H1 (cell line): ENCODE data around the gene CACNG4. TPM values are rescaled to one million over a fixed set of nuclear protein-coding genes. Genes with fewer than 3 reads are reported as not detected.

ENCODE experiments used
- CTCF ChIA-PET: fragments of 300-600 bp; sonication (Branson Sonifier 250); formaldehyde crosslinking; loops from one replicate; lab custom pipeline; 2021; ENCODE audit not compliant: partially characterized antibody; lab: Charles Lee
- POLR2A ChIA-PET: fragments of 300-600 bp; sonication (Branson Sonifier 250); formaldehyde crosslinking; loops from one replicate; lab custom pipeline; 2021; ENCODE audit warnings: inconsistent platforms; ENCODE audit not compliant: partially characterized antibody; lab: Charles Lee
- DNase-seq, 2 experiments: peaks; one replicate each; pipeline versions ENCODE4 v3.0.0 to v3.0.0-alpha.2; 2010 to 2022; ENCODE audit warnings: low spot score in 2 of 2, low read depth in 1 of 2, mixed read lengths in 1 of 2
- FAIRE-seq: peaks from 2 replicates; lab custom pipeline; 2011; peaks lifted over from hg19 to GRCh38; lab: Jason Lieb, UNC
- H2AFZ ChIP-seq: 2 replicates; pipeline ENCODE4 v1.8.1; 2012; ENCODE audit warnings: low read length, inconsistent platforms
- H2AK5ac ChIP-seq: 2 replicates; pipeline ENCODE4 v1.6.1; 2013; ENCODE audit warnings: low read depth, low read length
- H2BK120ac ChIP-seq: replicated peaks from 2 replicates; pipeline ENCODE3; 2013; ENCODE audit warnings: low read depth, low read length, inconsistent platforms
- H2BK12ac ChIP-seq: 2 replicates; pipeline ENCODE4 v1.6.1; 2013; ENCODE audit warnings: low read depth, low read length
- H2BK15ac ChIP-seq: 2 replicates; pipeline ENCODE4 v1.6.1; 2013; ENCODE audit warnings: low read length
- H2BK20ac ChIP-seq: 2 replicates; pipeline ENCODE4 v1.6.1; 2013; ENCODE audit warnings: low read length
- H2BK5ac ChIP-seq: 2 replicates; pipeline ENCODE4 v1.6.1; 2013; ENCODE audit warnings: low read depth, low read length
- H3K14ac ChIP-seq: 2 replicates; pipeline ENCODE4 v1.6.1; 2013; ENCODE audit warnings: inconsistent platforms; ENCODE audit not compliant: insufficient read length
- H3K18ac ChIP-seq: 2 replicates; pipeline ENCODE4 v1.6.1; 2013; ENCODE audit warnings: low read length; ENCODE audit errors: extremely low read depth
- H3K23ac ChIP-seq: 2 replicates; pipeline ENCODE4 v1.6.1; 2013; ENCODE audit warnings: inconsistent platforms; ENCODE audit not compliant: insufficient read length
- H3K23me2 ChIP-seq: 2 replicates; pipeline ENCODE4 v1.6.1; 2013; ENCODE audit warnings: low read depth, low read length
- H3K27ac ChIP-seq: 2 replicates; pipeline ENCODE4 v1.6.1; 2011; ENCODE audit warnings: low read depth, low read length, inconsistent platforms
- H3K27me3 ChIP-seq, 4 experiments: replicated peaks in 1 of 4; 1 replicate in 1 of 4; 2 replicates in 3 of 4; pipeline versions ENCODE4 v1.6.1 to v1.8.1; 2011 to 2013; ENCODE audit warnings: low read length in 3 of 4, mild to moderate bottlenecking in 3 of 4, inconsistent platforms in 2 of 4, mixed read lengths in 2 of 4, moderate library complexity in 1 of 4; ENCODE audit not compliant: control insufficient read depth in 3 of 4, insufficient read depth in 3 of 4; ENCODE audit errors: extremely low read depth in 1 of 4
- H3K36me3 ChIP-seq, 4 experiments: 2 replicates each; pipeline versions ENCODE4 v1.6.1 to v1.8.1; 2011 to 2013; ENCODE audit warnings: mild to moderate bottlenecking in 4 of 4, low read length in 3 of 4, moderate library complexity in 2 of 4, control low read depth in 1 of 4, inconsistent platforms in 1 of 4; ENCODE audit not compliant: insufficient read depth in 4 of 4, control insufficient read depth in 2 of 4
- H3K4ac ChIP-seq: replicated peaks from 2 replicates; pipeline ENCODE3; 2013; ENCODE audit warnings: low read length, low read depth, mixed read lengths, inconsistent platforms; ENCODE audit not compliant: insufficient read length
- H3K4me1 ChIP-seq, 4 experiments: replicated peaks in 1 of 4; 1 replicate in 1 of 4; 2 replicates in 3 of 4; pipeline versions ENCODE4 v1.6.1 to v1.8.1; 2011 to 2013; ENCODE audit warnings: low read length in 3 of 4, inconsistent platforms in 2 of 4, mixed read lengths in 1 of 4; ENCODE audit not compliant: insufficient read depth in 4 of 4, control insufficient read depth in 3 of 4
- H3K4me2 ChIP-seq, 2 experiments: 2 replicates each; pipeline versions ENCODE4 v1.6.1 to v1.8.1; 2011 to 2013; ENCODE audit warnings: low read depth in 2 of 2, low read length in 2 of 2, control low read depth in 1 of 2, inconsistent platforms in 1 of 2, mild to moderate bottlenecking in 1 of 2; ENCODE audit not compliant: insufficient read depth in 1 of 2
- H3K4me3 ChIP-seq, 4 experiments: fragments of 200-600, 300-600 bp in 1 of 4; sonication (generic), shearing (Covaris generic), sonication (Bioruptor Twin) in 1 of 4; 2 replicates each; pipeline versions ENCODE4 v1.5.1 to v1.8.1; 2011 to 2016; ENCODE audit warnings: low read length in 4 of 4, low read depth in 3 of 4, control low read depth in 2 of 4, inconsistent platforms in 2 of 4, mild to moderate bottlenecking in 2 of 4, mixed read lengths in 1 of 4, moderate library complexity in 1 of 4; ENCODE audit not compliant: insufficient read depth in 2 of 4; ENCODE audit errors: extremely low read depth in 1 of 4
- H3K56ac ChIP-seq: replicated peaks from 2 replicates; pipeline ENCODE3; 2013; ENCODE audit warnings: low read depth, mild to moderate bottlenecking, mixed read lengths, low read length, inconsistent platforms; ENCODE audit not compliant: insufficient read length
- H3K79me1 ChIP-seq: 2 replicates; pipeline ENCODE4 v1.6.1; 2013; ENCODE audit warnings: low read depth, low read length, control low read depth
- H3K79me2 ChIP-seq, 2 experiments: 2 replicates each; pipeline versions ENCODE4 v1.6.1 to v1.8.1; 2012 to 2013; ENCODE audit warnings: low read length in 2 of 2, mild to moderate bottlenecking in 2 of 2, inconsistent platforms in 1 of 2; ENCODE audit not compliant: insufficient read depth in 2 of 2, control insufficient read depth in 1 of 2
- H3K9ac ChIP-seq, 4 experiments: replicated peaks in 1 of 4; 1 replicate in 1 of 4; 2 replicates in 3 of 4; pipeline versions ENCODE4 v1.6.1 to v1.8.1; 2011 to 2013; ENCODE audit warnings: low read depth in 3 of 4, low read length in 3 of 4, control low read depth in 2 of 4, mild to moderate bottlenecking in 2 of 4, moderate library complexity in 2 of 4, inconsistent platforms in 1 of 4; ENCODE audit errors: extremely low read depth in 1 of 4
- H3K9me3 ChIP-seq, 2 experiments: 2 replicates each; pipeline versions ENCODE4 v1.6.1 to v1.8.1; 2012 to 2013; ENCODE audit warnings: mild to moderate bottlenecking in 2 of 2, moderate library complexity in 2 of 2, control low read depth in 1 of 2, inconsistent platforms in 1 of 2, low read depth in 1 of 2, low read length in 1 of 2, mixed read lengths in 1 of 2; ENCODE audit not compliant: insufficient read depth in 2 of 2
- H4K20me1 ChIP-seq, 2 experiments: replicated peaks in 1 of 2; 2 replicates each; pipeline versions ENCODE3 to v1.8.1; 2011 to 2013; ENCODE audit warnings: inconsistent platforms in 2 of 2, low read length in 2 of 2, mild to moderate bottlenecking in 1 of 2; ENCODE audit not compliant: insufficient read depth in 2 of 2, control insufficient read depth in 1 of 2
- H4K5ac ChIP-seq: 2 replicates; pipeline ENCODE4 v1.6.1; 2013; ENCODE audit warnings: low read length, low read depth, mixed read lengths, inconsistent platforms; ENCODE audit not compliant: insufficient read length
- H4K8ac ChIP-seq: 2 replicates; pipeline ENCODE4 v1.8.0; 2013; ENCODE audit warnings: mild to moderate bottlenecking, moderate library complexity, low read length, inconsistent platforms; ENCODE audit not compliant: insufficient read depth; ENCODE audit errors: extremely low read depth
- H4K91ac ChIP-seq: replicated peaks from 2 replicates; pipeline ENCODE3; 2013; ENCODE audit warnings: low read length, mixed read lengths, inconsistent platforms; ENCODE audit not compliant: insufficient read length
- BCL11A ChIP-seq, 2 experiments: IDR thresholded peaks; one replicate each; pipeline ENCODE4 v1.6.1; 2011; ENCODE audit warnings: low read depth in 2 of 2, low read length in 2 of 2, mild to moderate bottlenecking in 2 of 2
- BRCA1 ChIP-seq: IDR thresholded peaks from 2 replicates; pipeline ENCODE4 v1.6.1; 2012; ENCODE audit warnings: low read depth, low read length, improper control_type of control experiment
- CEBPB ChIP-seq: IDR thresholded peaks from 2 replicates; pipeline ENCODE4 v1.6.1; 2012; ENCODE audit warnings: low read depth, low read length
- CHD2 ChIP-seq: IDR thresholded peaks from 2 replicates; pipeline ENCODE4 v1.6.1; 2012; ENCODE audit warnings: low read length, improper control_type of control experiment
- CTBP2 ChIP-seq: IDR thresholded peaks from 2 replicates; pipeline ENCODE4 v1.7.0; 2011; ENCODE audit warnings: borderline replicate concordance, mild to moderate bottlenecking, moderate library complexity, mixed read lengths, low read length; ENCODE audit not compliant: insufficient read depth, insufficient read length
- E2F6 ChIP-seq: IDR thresholded peaks from 2 replicates; pipeline ENCODE4 v1.6.1; 2012; ENCODE audit warnings: inconsistent platforms
- EGR1 ChIP-seq: IDR thresholded peaks from 2 replicates; pipeline ENCODE4 v1.6.1; 2011; ENCODE audit warnings: low read depth, low read length, borderline replicate concordance
- EZH2 ChIP-seq: fragments of 200-600 bp; sonication (generic); IDR thresholded peaks from 2 replicates; pipeline ENCODE4 v1.7.1; 2012; ENCODE audit warnings: low read depth, mild to moderate bottlenecking, moderate library complexity, low read length, inconsistent platforms; ENCODE audit not compliant: severe bottlenecking
- JUND ChIP-seq: IDR thresholded peaks from 2 replicates; pipeline ENCODE4 v1.6.1; 2011; ENCODE audit warnings: mild to moderate bottlenecking, improper control_type of control experiment, low read length
- KDM4A ChIP-seq: IDR thresholded peaks from one replicate; pipeline ENCODE4 v1.7.1; 2012; ENCODE audit warnings: low read depth, mild to moderate bottlenecking, moderate library complexity, low read length, inconsistent platforms; ENCODE audit not compliant: severe bottlenecking
- KDM5A ChIP-seq: fragments of 200-600 bp; IDR thresholded peaks from 2 replicates; pipeline ENCODE4 v1.7.1; 2012; ENCODE audit warnings: mild to moderate bottlenecking, low read length, inconsistent platforms, mixed read lengths
- RFX5 ChIP-seq: IDR thresholded peaks from 2 replicates; pipeline ENCODE4 v1.6.1; 2011; ENCODE audit warnings: low read depth, low read length, improper control_type of control experiment, borderline replicate concordance
- RNF2 ChIP-seq: fragments of 200-900, 300-1000 bp; sonication (generic); IDR thresholded peaks from 2 replicates; pipeline ENCODE4 v1.7.1; 2016; ENCODE audit warnings: borderline replicate concordance, low read depth, mild to moderate bottlenecking, antibody characterized with exemption, low read length; ENCODE audit not compliant: poor library complexity, severe bottlenecking; ENCODE audit errors: missing control alignments
- TBP ChIP-seq: IDR thresholded peaks from 2 replicates; pipeline ENCODE4 v1.6.1; 2011; ENCODE audit warnings: low read depth, low read length, improper control_type of control experiment
- WGBS, 2 experiments: shearing (Covaris generic) in 1 of 2; methylation state at CpG; one replicate each; pipeline versions ENCODE4 v1.1.6 to v1.1.7; 2013 to 2015; ENCODE audit warnings: low lambda C conversion rate in 2 of 2, mixed read lengths in 2 of 2, inconsistent platforms in 1 of 2, low coverage in 1 of 2, missing lambda C conversion rate in 1 of 2; ENCODE audit not compliant: insufficient replicate concordance in 2 of 2, insufficient coverage in 1 of 2, insufficient read length in 1 of 2; ENCODE audit errors: extremely low coverage in 1 of 2, missing lambda C conversion rate in 1 of 2; 5-methylcytosine and 5-hydroxymethylcytosine counted together
- polyA plus RNA-seq, 7 experiments: library from polyadenylated mRNA; depleted of rRNA in 3 of 7; stranded (reverse) in 5 of 7; unstranded in 2 of 7; fragments of >200 nt in 5 of 7; fragments of 200-250 nt in 2 of 7; gene quantifications; 1 replicate in 5 of 7; 2 replicates in 1 of 7; 4 replicates in 1 of 7; pipeline versions ENCODE4 v1.2.1 to v1.2.3, GENCODE V29; 2011 to 2013; ENCODE audit warnings: missing spikeins in 2 of 7, mixed read lengths in 2 of 7
- total RNA-seq: library from RNA; stranded (reverse); fragmentation: NEBNext Ultra II Directional; extraction: Animal tissue kit (Norgen Biotek cat#: 25700); gene quantifications from 2 replicates; pipeline ENCODE4 v1.2.1, GENCODE V29; 2021

The CACNG4 gene
- total and polyA plus RNA-seq, 2 of the 8 experiments (the other 6 are each of a cell fraction or from before 2014, with no cell fraction given), result 3.6 to 5.6 TPM

- H4K20me1 ChIP-seq, result no peaks in the 10 kb centered on the region
- no peak overlapping the region for H4K91ac ChIP-seq
- H4K8ac ChIP-seq, result no peak overlapping the region
- no peak overlapping the region for H2BK120ac ChIP-seq
- no peak overlapping the region for H3K4me3 ChIP-seq
- no peaks in the 10 kb centered on the region for H3K79me2 ChIP-seq
- H3K4ac ChIP-seq, result no peak overlapping the region
- no peak overlapping the region for H4K5ac ChIP-seq
- H2BK20ac ChIP-seq, result no peak overlapping the region
- H2AK5ac ChIP-seq, result no peak overlapping the region
- no peak overlapping the region for H3K18ac ChIP-seq
- DNase-seq (no peak), FAIRE-seq (no peak)
- H3K4me1 ChIP-seq, result no peaks in the 10 kb centered on the region
- ChIA-PET CTCF (interaction anchor here (1.6 kb wide), 1 partner anchor 35 kb away, joined by 3 read pairs; no protein-coding TSS in a partner anchor), POLR2A (no interaction called here)
- peaks cover 7 to 16% of the 10 kb centered on the region in 2 experiments; a peak in 2 of 4 replicates for H3K9me3 ChIP-seq
- H3K36me3 ChIP-seq, result no peaks in the 10 kb centered on the region
- no peak overlapping the region for H2BK15ac ChIP-seq
- H2AFZ ChIP-seq, result no peak overlapping the region
- H3K27ac ChIP-seq, result no peak overlapping the region
- no peaks in the 10 kb centered on the region; a peak in 1 of 7 replicates for H3K27me3 ChIP-seq
- H3K23me2 ChIP-seq, result peaks cover 2% of the 10 kb centered on the region; the same call in 1 of the 2 replicates
- WGBS, 2 experiments, result 86% methylated on average over 4 of the region's 4 CpGs; no CpG with 5 or more reads in 1 of the 2 experiments
- no peaks in the 10 kb centered on the region for H3K79me1 ChIP-seq
- no peak overlapping the region for H3K23ac ChIP-seq
- no peak overlapping the region for H3K56ac ChIP-seq
- no peak overlapping the region for H3K9ac ChIP-seq
- no peak overlapping the region for H2BK12ac ChIP-seq
- no peak overlapping the region for H3K4me2 ChIP-seq
- no peak overlapping the region for H3K14ac ChIP-seq
- no peak overlapping the region for H2BK5ac ChIP-seq
- no peak for TF ChIP-seq JUND
- TF ChIP-seq EGR1, result no peak
- no peak for TF ChIP-seq BCL11A (IDR thresholded peaks at IDR 0.05; ENCODE audit: low read depth in 2 of 2, low read length in 2 of 2)
- no peak for TF ChIP-seq TBP
- no peak for TF ChIP-seq BRCA1
- no peak for TF ChIP-seq KDM4A
- TF ChIP-seq E2F6, result no peak
- no peak for TF ChIP-seq CTBP2
- TF ChIP-seq RNF2, result no peak
- no peak for TF ChIP-seq CHD2
- TF ChIP-seq RFX5, result no peak
- TF ChIP-seq KDM5A, result no peak
- TF ChIP-seq CEBPB, result no peak
- TF ChIP-seq EZH2, result no peak
Measured at GRCh38 chr17:67051155-67051538, 86.6 kb downstream of the CACNG4 start.
